ENCODE results near the gene LSAMP.

The LSAMP gene

GRCh38 chr3:116154389-116154788 lies 290.9 kb downstream of the LSAMP start:
- TF ChIP-seq, protein P1, sequence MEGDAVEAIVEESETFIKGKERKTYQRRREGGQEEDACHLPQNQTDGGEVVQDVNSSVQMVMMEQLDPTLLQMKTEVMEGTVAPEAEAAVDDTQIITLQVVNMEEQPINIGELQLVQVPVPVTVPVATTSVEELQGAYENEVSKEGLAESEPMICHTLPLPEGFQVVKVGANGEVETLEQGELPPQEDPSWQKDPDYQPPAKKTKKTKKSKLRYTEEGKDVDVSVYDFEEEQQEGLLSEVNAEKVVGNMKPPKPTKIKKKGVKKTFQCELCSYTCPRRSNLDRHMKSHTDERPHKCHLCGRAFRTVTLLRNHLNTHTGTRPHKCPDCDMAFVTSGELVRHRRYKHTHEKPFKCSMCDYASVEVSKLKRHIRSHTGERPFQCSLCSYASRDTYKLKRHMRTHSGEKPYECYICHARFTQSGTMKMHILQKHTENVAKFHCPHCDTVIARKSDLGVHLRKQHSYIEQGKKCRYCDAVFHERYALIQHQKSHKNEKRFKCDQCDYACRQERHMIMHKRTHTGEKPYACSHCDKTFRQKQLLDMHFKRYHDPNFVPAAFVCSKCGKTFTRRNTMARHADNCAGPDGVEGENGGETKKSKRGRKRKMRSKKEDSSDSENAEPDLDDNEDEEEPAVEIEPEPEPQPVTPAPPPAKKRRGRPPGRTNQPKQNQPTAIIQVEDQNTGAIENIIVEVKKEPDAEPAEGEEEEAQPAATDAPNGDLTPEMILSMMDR (conservative IDR thresholded peaks at IDR 0.05; ENCODE audit: low read length) = no peak
- TF ChIP-seq EZH2phosphoT487 (IDR thresholded peaks at IDR 0.05; ENCODE audit: borderline replicate concordance) = no peak
- H3K4me3 ChIP-seq (ENCODE audit: low read length, poor library complexity, severe bottlenecking) = no peak overlapping the region
- H3K9me2 ChIP-seq (replicated peaks; ENCODE audit: low read depth, low read length) = no peaks in the 10 kb centered on the region
- no peaks in the 10 kb centered on the region for H3K9me3 ChIP-seq (ENCODE audit: insufficient read depth, low read depth, low read length)
- H3K4me1 ChIP-seq (ENCODE audit: insufficient read depth, low read length, poor library complexity, severe bottlenecking) = no peaks in the 10 kb centered on the region
- H3K36me3 ChIP-seq (ENCODE audit: insufficient read depth, low read length) = no peaks in the 10 kb centered on the region
- no peaks in the 10 kb centered on the region for H3K79me2 ChIP-seq (ENCODE audit: insufficient read depth, low read length)
- no peak overlapping the region for H3K9ac ChIP-seq (ENCODE audit: low read depth, low read length, poor library complexity, severe bottlenecking)
- H4K20me1 ChIP-seq (ENCODE audit: insufficient read depth, low read length, poor library complexity, severe bottlenecking) = no peaks in the 10 kb centered on the region
- H2AFZ ChIP-seq (ENCODE audit: low read length) = no peak overlapping the region
- H3K4me2 ChIP-seq (ENCODE audit: low read depth, low read length, poor library complexity, severe bottlenecking) = no peak overlapping the region
- H3K27me3 ChIP-seq (ENCODE audit: insufficient read depth, low read length, poor library complexity, severe bottlenecking) = no peaks in the 10 kb centered on the region
- H3F3A ChIP-seq (ENCODE audit: low read depth) = no peaks in the 10 kb centered on the region

GRCh38 chr3:116153174-116153573 lies 292.1 kb downstream of the LSAMP start:
- Histone ChIP-seq H3K79me2 (ENCODE audit: insufficient read depth, low read length) (no peaks in the 10 kb centered on the region), H4K20me1 (ENCODE audit: insufficient read depth, low read length, poor library complexity, severe bottlenecking) (no peaks in the 10 kb centered on the region), H3K9me2 (replicated peaks; ENCODE audit: low read depth, low read length) (no peaks in the 10 kb centered on the region), H3K4me1 (ENCODE audit: insufficient read depth, low read length, poor library complexity, severe bottlenecking) (no peaks in the 10 kb centered on the region), H3K4me3 (ENCODE audit: low read length, poor library complexity, severe bottlenecking) (no peak overlapping the region), H3F3A (ENCODE audit: low read depth) (no peaks in the 10 kb centered on the region), H3K9ac (ENCODE audit: low read depth, low read length, poor library complexity, severe bottlenecking) (no peak overlapping the region), H3K4me2 (ENCODE audit: low read depth, low read length, poor library complexity, severe bottlenecking) (no peak overlapping the region), H2AFZ (ENCODE audit: low read length) (no peak overlapping the region), H3K27me3 (ENCODE audit: insufficient read depth, low read length, poor library complexity, severe bottlenecking) (no peaks in the 10 kb centered on the region), H3K36me3 (ENCODE audit: insufficient read depth, low read length) (no peaks in the 10 kb centered on the region), H3K9me3 (ENCODE audit: insufficient read depth, low read depth, low read length) (no peaks in the 10 kb centered on the region)
- TF ChIP-seq, protein P1 (conservative IDR thresholded peaks at IDR 0.05; ENCODE audit: low read length) = no peak
- no peak for TF ChIP-seq EZH2phosphoT487 (IDR thresholded peaks at IDR 0.05; ENCODE audit: borderline replicate concordance)

DNA sequence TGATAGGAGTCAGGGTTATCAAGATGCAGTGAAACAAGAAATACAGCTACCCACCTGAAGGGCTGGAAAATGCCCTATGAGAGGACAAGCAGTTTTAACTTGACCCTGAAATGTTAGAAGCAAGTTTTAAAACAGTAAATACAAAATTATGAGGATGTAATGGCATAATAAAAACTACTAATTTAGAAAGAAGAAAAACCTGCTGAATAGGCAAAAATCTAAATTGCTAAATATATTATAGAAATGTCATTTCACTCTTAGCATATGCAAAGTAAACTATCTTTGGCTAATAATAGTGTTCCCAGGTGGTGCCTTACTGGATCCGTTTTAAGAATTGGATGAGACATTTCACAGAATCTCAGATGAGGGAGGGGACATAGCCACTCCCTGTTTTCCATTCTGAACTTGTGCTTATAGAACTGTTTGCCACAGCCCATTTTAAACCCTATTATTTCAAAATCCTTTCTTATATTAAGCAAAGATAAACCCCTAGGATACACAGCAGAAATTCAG lies 294.6 kb downstream of the LSAMP start:
- no peaks in the 10 kb centered on the region for H3K36me3 ChIP-seq (ENCODE audit: insufficient read depth, low read length)
- no peaks in the 10 kb centered on the region for H3K79me2 ChIP-seq (ENCODE audit: insufficient read depth, low read length)
- H3K9me3 ChIP-seq (ENCODE audit: insufficient read depth, low read depth, low read length) = no peaks in the 10 kb centered on the region
- no peak overlapping the region for H2AFZ ChIP-seq (ENCODE audit: low read length)
- H3K27me3 ChIP-seq (ENCODE audit: insufficient read depth, low read length, poor library complexity, severe bottlenecking) = no peaks in the 10 kb centered on the region
- no peak overlapping the region for H3K9ac ChIP-seq (ENCODE audit: low read depth, low read length, poor library complexity, severe bottlenecking)
- no peaks in the 10 kb centered on the region for H3K9me2 ChIP-seq (replicated peaks; ENCODE audit: low read depth, low read length)
- no peaks in the 10 kb centered on the region for H3K4me1 ChIP-seq (ENCODE audit: insufficient read depth, low read length, poor library complexity, severe bottlenecking)
- H3K4me2 ChIP-seq (ENCODE audit: low read depth, low read length, poor library complexity, severe bottlenecking) = no peak overlapping the region
- no peaks in the 10 kb centered on the region for H4K20me1 ChIP-seq (ENCODE audit: insufficient read depth, low read length, poor library complexity, severe bottlenecking)
- H3K4me3 ChIP-seq (ENCODE audit: low read length, poor library complexity, severe bottlenecking) = no peak overlapping the region
- no peak for TF ChIP-seq EZH2phosphoT487 (IDR thresholded peaks at IDR 0.05; ENCODE audit: borderline replicate concordance)
- no peaks in the 10 kb centered on the region for H3F3A ChIP-seq (ENCODE audit: low read depth)
